ENCODE measurements around the gene MYOZ3.

GRCh38 chr5:150622157-150622556 lies 38.9 kb upstream of the MYOZ3 start:
- TF ChIP-seq POLR2A (IDR thresholded peaks at IDR 0.05) (no peak), CTCF (IDR thresholded peaks at IDR 0.05) (no peak), EP300 (IDR thresholded peaks at IDR 0.05) (no peak)

Data from sigmoid colon (tissue), 4 donors.